SKM-1 (cell line): Measurements from ENCODE around the gene ALAS1.
A peak's percentile ranks its signal among the peaks of the same experiment; 100 is the strongest.

Experiments
- DNase-seq: peaks from one replicate; lab custom pipeline; 2025; ENCODE audit not compliant: unreplicated experiment; lab: John Stamatoyannopoulos, UW

The ALAS1 gene

DNA sequence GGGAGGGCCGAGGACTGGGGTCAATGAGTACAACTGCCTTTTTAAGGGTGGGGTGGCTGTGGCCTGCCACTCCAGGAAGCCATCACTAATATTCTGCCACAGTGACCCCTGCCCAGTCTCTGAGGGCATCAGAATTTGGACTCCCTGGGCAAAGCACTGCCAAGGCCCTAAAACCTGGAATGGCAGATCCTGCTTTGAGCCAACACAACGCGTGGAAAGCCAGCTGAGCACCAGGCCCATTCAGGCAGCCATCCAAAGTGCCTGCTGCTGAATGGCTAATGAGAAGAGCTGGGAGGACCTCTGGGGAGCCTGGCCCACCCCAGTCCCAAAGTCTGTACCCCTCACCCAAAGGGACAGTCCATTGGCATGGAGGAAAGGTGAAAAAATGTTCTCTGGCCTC is 36.0 kb downstream of the ALAS1 start:
- no peak for DNase-seq

DNA sequence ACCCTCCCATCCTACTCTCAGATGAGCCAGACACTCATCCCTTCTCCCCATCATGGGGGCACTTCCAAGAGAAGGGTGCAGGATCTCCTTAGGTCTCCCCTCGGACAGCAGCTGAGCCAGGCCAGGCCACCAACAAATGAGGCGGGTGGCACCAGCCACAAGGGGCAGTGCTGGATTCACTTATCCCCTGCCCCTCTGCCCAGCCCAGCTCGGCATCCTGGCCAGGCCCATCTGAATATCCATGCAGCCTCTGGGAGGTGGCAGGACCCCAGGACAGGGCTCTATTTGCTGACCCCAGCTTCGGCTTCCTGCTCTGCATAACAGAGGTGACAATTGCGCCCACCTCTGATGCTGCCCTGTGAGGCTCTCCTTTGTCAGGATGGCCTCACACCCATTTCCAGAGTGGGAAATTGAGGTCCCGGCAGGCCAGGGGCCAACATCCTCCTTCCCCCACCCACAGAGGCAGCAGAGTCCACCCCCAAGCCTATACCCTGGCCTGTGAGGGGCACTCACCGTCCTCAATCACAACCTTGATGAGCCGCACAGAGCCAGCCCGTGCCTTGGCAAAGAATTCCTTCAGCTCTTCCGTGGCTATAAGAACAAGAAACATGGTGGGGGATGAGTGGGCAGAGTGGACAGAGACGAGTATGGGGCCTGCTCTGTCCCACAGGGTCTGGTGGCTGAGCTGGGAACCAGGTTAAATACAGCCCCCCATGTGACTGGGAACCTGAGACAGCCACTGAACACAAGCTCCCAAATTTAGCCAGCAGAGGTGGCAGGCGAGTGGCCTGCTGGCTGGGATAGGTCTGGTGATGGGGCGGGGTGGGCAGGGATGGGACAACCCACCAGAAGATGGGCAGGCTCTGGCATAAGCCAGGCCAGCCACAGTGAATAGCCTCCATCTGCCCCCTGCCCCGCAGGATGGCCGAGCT is 36.8 kb downstream of the ALAS1 start:
- DNase-seq = no peak

GRCh38 chr3:52236424-52236886 is 38.5 kb downstream of the ALAS1 start:
- DNase-seq = no peak

GRCh38 chr3:52237006-52237656 is 39.2 kb downstream of the ALAS1 start:
- DNase-seq = no peak

DNA sequence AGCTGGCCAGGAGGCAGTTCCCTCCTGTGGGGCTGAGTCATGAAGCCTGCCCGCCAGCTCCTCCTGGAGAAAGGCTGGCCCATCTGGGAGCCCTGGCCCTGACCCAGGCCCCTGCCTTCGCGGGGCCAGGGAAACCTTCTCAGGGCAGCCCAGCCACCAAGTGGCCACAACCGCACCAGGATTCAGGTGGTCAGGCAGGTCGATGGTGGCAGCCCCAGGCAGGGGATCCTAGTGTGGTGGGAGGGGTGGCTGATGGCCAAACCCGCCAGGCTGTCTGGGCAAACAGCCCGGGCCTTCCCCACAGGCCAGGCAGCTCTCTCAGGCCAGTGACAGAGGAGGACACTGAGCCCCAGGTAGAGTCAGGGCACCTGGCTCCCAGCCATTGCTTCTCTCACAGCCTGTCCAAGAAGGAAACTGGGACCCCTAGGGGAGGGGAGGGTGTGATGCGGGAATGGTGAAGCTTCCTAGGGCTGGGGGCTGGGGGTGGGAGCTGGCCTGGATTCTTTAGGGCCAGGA is 39.8 kb downstream of the ALAS1 start:
- peak; percentile 49 for DNase-seq

GRCh38 chr3:52238193-52238760 is 40.3 kb downstream of the ALAS1 start:
- no peak for DNase-seq

DNA sequence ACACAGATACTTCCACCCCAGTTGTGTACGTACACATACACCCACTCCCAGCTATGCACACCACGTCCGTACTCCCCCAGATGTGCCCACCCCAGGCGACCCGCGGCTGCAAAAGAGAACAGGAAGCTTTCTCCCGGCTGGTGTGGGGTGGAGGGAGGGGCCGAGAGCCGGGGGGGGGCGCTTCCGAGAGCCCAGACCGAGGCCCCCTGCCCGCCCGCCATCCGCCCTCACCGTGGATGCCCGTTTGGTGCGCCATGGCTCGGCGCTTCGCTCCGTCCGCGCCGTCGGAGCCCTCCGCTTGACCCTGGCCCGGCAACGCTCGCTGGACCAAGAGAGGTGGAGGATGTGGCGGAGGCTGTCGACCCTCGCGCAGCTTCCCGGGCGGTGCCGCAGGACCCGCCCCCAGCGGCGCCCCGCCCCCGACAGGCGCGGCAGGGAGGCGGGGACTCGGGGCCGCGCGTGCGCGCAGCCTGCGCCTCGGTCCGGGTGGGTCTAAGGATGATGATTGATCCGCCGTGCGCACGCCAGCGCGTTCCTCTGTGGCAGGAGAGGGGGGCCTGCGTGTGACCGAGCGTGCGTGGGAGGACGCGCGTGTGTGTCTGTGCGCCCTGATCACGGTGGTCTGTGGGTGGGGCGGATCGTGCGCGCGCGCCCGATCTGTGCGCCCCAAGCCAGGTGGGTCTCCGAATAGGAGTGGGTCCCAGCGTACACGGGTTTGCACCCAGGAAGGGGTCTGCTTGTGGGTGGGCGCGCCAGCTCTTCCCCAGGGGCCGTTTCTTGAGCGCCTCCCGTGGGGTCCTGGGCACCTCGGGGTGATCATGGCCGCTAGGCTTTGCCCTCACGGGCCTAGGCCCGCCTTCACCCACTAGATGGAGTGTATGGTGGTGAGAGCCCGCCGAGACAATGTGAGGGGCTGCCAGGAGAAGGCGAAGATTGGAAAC is 41.1 kb downstream of the ALAS1 start, which contains the start of gene TWF2:
TSS of gene TWF2 (minus strand) at position 398 of the 941 bp plus-strand sequence. CDS start at position 256, 142 bp downstream.
- DNase-seq = peak; percentile 59

DNA sequence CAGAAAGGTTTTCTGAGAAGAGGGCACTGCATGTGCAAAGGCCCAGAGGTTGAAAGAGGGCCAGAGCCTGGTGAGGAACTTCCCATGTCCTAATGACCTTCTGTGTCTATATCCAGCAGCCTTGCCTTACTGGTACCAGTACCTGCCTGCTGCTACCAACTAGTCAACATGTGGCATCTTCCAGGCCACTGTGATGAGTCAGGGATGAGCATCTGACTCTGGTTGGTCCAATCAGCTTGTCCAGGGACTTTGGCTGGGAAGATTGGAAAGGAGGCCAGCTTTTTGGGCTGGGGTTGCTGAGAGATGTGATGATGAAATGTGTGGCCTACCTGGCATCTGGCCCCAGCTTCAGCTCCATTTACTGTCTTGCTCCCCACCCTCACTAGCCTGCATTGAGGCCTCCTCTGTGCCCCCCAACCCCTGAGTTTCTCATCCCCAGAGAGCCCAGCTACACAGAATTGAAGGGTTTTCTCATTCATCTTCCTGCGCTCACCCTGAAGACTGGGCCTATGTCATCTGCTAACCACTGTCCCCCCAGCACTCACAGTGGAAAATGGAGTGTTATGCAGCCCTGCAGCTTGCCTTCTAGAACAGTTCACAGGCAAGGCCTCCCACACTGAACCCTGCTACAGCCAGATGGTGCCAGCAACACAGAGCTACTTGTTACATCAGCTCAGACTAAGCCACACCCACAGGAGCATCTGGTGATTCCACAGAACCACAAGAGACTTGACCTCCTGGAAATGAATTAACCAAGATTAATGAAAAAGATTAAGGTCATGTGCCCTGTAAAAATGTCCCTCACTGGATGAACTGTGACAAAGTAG is 42.3 kb downstream of the ALAS1 start:
- no peak for DNase-seq

DNA sequence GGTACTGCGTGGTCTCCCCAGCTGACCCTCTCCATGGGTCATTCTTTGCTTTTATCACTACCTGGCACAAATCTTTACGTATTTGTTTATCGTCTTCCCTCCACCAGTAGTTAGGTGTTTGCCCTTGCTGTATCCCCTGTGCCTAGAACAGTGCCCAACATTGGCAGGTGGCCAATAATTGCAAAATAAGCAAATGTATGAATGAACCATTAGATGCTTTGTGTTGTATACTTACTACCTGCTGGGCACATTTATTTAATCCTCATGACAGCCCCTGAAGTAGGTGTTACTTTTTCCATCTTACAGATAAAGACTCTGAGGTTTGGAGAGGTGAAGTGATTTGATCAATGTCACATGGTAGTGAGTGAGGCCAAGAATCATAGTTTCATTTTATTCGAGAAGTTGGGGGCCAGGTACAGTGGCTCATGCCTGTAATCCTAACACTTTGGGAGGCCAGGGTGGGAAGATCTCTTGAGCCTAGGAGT is 43.0 kb downstream of the ALAS1 start:
- no peak for DNase-seq

- no peak for DNase-seq
Observed at GRCh38 chr3:52242039-52242438, 44.1 kb downstream of the ALAS1 start.

GRCh38 chr3:52243791-52244628 is 46.0 kb downstream of the ALAS1 start:
- DNase-seq = peak; percentile 86

DNA sequence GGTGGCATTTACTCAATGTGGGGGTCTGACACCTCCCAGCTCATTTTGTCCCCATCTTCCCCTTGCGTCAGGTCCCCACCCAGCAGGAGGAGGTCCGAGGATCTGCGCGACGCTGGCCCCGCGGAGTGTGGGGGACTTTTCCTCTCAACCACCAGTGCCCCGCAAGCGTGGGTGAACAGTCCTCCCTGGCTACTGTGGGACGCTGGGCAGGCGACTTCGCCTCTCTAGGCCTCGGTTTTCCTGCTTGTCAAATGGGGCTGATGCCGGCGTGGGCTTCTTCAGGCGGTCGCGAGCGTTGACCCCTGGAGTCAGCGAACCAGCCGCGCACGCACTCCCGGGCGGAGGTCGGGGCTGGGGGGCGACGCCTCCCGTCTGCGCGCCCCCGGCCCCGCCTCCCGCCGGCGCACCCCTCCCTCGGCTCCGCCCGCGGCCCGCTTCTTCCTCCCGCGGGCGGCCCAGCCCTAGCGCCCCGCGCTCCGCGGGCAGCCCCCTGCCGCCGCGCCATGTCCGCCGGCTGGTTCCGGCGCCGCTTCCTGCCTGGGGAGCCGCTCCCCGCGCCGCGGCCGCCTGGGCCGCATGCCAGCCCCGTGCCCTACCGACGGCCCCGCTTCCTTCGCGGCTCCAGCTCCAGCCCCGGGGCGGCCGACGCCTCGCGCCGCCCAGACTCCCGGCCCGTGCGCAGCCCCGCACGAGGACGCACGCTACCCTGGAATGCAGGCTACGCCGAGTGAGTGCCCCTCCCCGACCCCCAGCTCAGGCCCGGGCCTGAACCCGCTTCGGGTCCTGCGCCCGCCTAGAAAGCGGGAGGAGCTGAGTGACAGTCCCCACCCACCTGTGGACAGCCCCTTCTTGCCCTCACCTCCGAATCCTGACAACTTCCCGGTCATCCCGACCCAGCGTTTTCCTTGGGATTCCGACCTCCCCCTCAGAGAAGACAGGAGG is 47.6 kb downstream of the ALAS1 start, which contains the start of gene PPM1M:
TSS of gene PPM1M (plus strand) at position 438 of the 942 bp plus-strand sequence. CDS start at position 504, 66 bp downstream.
- DNase-seq = no peak

- DNase-seq = no peak
Observed at GRCh38 chr3:52246264-52246620, 48.3 kb downstream of the ALAS1 start.

GRCh38 chr3:52246728-52247408 is 48.9 kb downstream of the ALAS1 start:
- peak; percentile 29 for DNase-seq

GRCh38 chr3:52247409-52248164 is 49.6 kb downstream of the ALAS1 start:
- DNase-seq = no peak

GRCh38 chr3:52248165-52248541 is 50.2 kb downstream of the ALAS1 start:
- DNase-seq = no peak
